GM23248 (cell line): ENCODE results near the gene TACR1. TPM values are rescaled to one million over a fixed set of nuclear protein-coding genes. Genes with fewer than 3 reads are reported as not detected.

Experiments
- DNase-seq: peaks from one replicate; pipeline ENCODE4 v3.0.0-alpha.2; 2015
- H2AFZ ChIP-seq: fragments of 200-600 bp; sonication (generic); 2 replicates; pipeline ENCODE4 v1.6.1; 2016; ENCODE audit warnings: antibody characterized with exemption
- H3F3A ChIP-seq: fragments of 200-600 bp; sonication (generic); 2 replicates; pipeline ENCODE4 v1.6.1; 2016; ENCODE audit warnings: mild to moderate bottlenecking, antibody characterized with exemption, mixed run types; ENCODE audit not compliant: insufficient read depth
- H3K27ac ChIP-seq: fragments of 200-600 bp; sonication (generic); 2 replicates; pipeline ENCODE4 v1.5.1; 2016; ENCODE audit warnings: mild to moderate bottlenecking
- H3K27me3 ChIP-seq: fragments of 200-600 bp; sonication (generic); replicated peaks from 2 replicates; pipeline ENCODE4 v1.6.1; 2016; ENCODE audit warnings: mild to moderate bottlenecking; ENCODE audit not compliant: insufficient read depth
- H3K36me3 ChIP-seq: fragments of 200-600 bp; sonication (generic); 2 replicates; pipeline ENCODE4 v1.6.1; 2016; ENCODE audit warnings: low read depth, mild to moderate bottlenecking
- H3K4me1 ChIP-seq: fragments of 200-600 bp; sonication (generic); 2 replicates; pipeline ENCODE4 v1.6.1; 2016; ENCODE audit warnings: mild to moderate bottlenecking; ENCODE audit not compliant: insufficient read depth
- H3K4me2 ChIP-seq: fragments of 200-600 bp; sonication (generic); one replicate; pipeline ENCODE4 v1.6.1; 2016; ENCODE audit warnings: mild to moderate bottlenecking; ENCODE audit not compliant: unreplicated experiment
- H3K4me3 ChIP-seq: fragments of 200-600 bp; sonication (generic); 2 replicates; pipeline ENCODE4 v1.5.1; 2016; ENCODE audit warnings: mild to moderate bottlenecking
- H3K79me2 ChIP-seq: fragments of 200-600 bp; sonication (generic); 2 replicates; pipeline ENCODE4 v1.6.1; 2016; ENCODE audit warnings: mild to moderate bottlenecking; ENCODE audit not compliant: insufficient read depth
- H3K9ac ChIP-seq: fragments of 200-600 bp; sonication (generic); 2 replicates; pipeline ENCODE4 v1.6.1; 2016; ENCODE audit warnings: mild to moderate bottlenecking
- H3K9me2 ChIP-seq: fragments of 200-600 bp; sonication (generic); 2 replicates; pipeline ENCODE4 v1.6.1; 2016; ENCODE audit warnings: mixed run types, mild to moderate bottlenecking, moderate library complexity; ENCODE audit not compliant: insufficient read depth
- H3K9me3 ChIP-seq: fragments of 200-600 bp; sonication (generic); one replicate; pipeline ENCODE4 v1.6.1; 2017; ENCODE audit warnings: low read depth
- H4K20me1 ChIP-seq: fragments of 200-600 bp; sonication (generic); 2 replicates; pipeline ENCODE4 v1.6.0; 2016; ENCODE audit not compliant: insufficient read depth
- EZH2 ChIP-seq: fragments of 200-600 bp; sonication (generic); IDR thresholded peaks from 2 replicates; pipeline ENCODE4 v1.6.1; 2018; ENCODE audit warnings: antibody characterized with exemption, mild to moderate bottlenecking; ENCODE audit not compliant: insufficient read depth, poor library complexity, severe bottlenecking
- EZH2phosphoT487 ChIP-seq: fragments of 200-600 bp; sonication (generic); IDR thresholded peaks from 2 replicates; pipeline ENCODE4 v1.6.1; 2018; ENCODE audit warnings: antibody characterized with exemption, moderate library complexity, mild to moderate bottlenecking, low read depth; ENCODE audit not compliant: insufficient read depth
- WGBS, 2 experiments: methylation state at CpG; one replicate each; pipeline ENCODE4 v1.1.6; 2015 to 2017; ENCODE audit warnings: low lambda C conversion rate in 2 of 2, low coverage in 1 of 2; ENCODE audit errors: missing lambda C conversion rate in 2 of 2; 5-methylcytosine and 5-hydroxymethylcytosine counted together
- in situ Hi-C: fragments of 300-500 bp; cut with MboI; formaldehyde crosslinking; loops from 2 replicates; pipeline ENCODE4 v1.15.0; 2020
- polyA plus RNA-seq: library from polyadenylated mRNA; unstranded; fragments of >200 nt; fragmentation: Nextera tagmentation; extraction: Ambion mirVana; gene quantifications from 2 replicates; pipeline ENCODE4 v1.2.1, GENCODE V29; 2016
- total RNA-seq: library from RNA; depleted of rRNA; stranded (reverse); fragments of >200 nt; shearing (Covaris generic); gene quantifications from 2 replicates; pipeline ENCODE4 v1.2.3, GENCODE V29; 2014

The TACR1 gene
- total and polyA plus RNA-seq, 2 experiments from 2014 or later: 0.11 to 0.65 TPM

GRCh38 chr2:75012080-75012479 is 187.2 kb downstream of the TACR1 start:
- TF ChIP-seq EZH2phosphoT487 (no peak), EZH2 (no peak)
- no peak for DNase-seq
- Histone ChIP-seq H4K20me1 (no peaks in the 10 kb centered on the region), H3K9me2 (no peaks in the 10 kb centered on the region), H3K36me3 (no peaks in the 10 kb centered on the region), H3K4me3 (no peak overlapping the region), H3K9me3 (no peaks in the 10 kb centered on the region), H2AFZ (no peak overlapping the region), H3K9ac (no peak overlapping the region), H3K4me1 (no peaks in the 10 kb centered on the region), H3K27ac (no peak overlapping the region), H3K27me3 (no peaks in the 10 kb centered on the region), H3K79me2 (no peaks in the 10 kb centered on the region), H3K4me2 (no peak overlapping the region), H3F3A (no peaks in the 10 kb centered on the region)
- in situ Hi-C loops: no loop called here
- WGBS, 2 experiments: 86 to 88% methylated on average over 8 of the region's 8 CpGs

GRCh38 chr2:75010571-75010970 is 188.7 kb downstream of the TACR1 start:
- H3K9me3 ChIP-seq: no peaks in the 10 kb centered on the region
- no peak overlapping the region for H3K4me2 ChIP-seq
- no peak overlapping the region for H2AFZ ChIP-seq
- no peaks in the 10 kb centered on the region for H3F3A ChIP-seq
- H3K9me2 ChIP-seq: no peaks in the 10 kb centered on the region
- H3K27ac ChIP-seq: no peak overlapping the region
- no peaks in the 10 kb centered on the region for H3K27me3 ChIP-seq
- TF ChIP-seq EZH2phosphoT487: no peak
- no peak for TF ChIP-seq EZH2
- no peak overlapping the region for H3K4me3 ChIP-seq
- 100% methylated on average over 1 of the region's 1 CpG for WGBS, 2 experiments
- in situ Hi-C loops: no loop called here
- no peak for DNase-seq
- no peaks in the 10 kb centered on the region for H3K36me3 ChIP-seq
- H3K79me2 ChIP-seq: no peaks in the 10 kb centered on the region
- no peak overlapping the region for H3K9ac ChIP-seq
- no peaks in the 10 kb centered on the region for H4K20me1 ChIP-seq
- H3K4me1 ChIP-seq: no peaks in the 10 kb centered on the region

DNA sequence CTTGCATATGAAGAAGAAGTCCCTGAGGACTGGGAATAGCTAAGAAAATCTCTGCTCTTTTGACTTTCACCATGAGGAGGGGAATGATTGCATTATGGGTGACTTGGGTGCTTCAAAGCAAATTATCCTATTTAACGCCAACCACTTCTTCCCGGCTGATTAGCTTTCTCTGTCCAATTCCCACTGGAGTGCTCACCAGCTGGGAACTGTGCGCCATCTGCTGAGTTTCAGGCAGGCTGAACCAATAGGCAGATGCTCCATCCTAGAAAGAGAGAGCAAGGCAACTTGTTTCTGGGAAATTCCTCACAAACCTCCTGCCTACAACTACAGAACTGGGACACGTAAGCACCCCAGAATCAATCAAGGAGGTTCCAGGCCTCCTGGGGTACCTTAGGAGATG is 191.5 kb downstream of the TACR1 start:
- Histone ChIP-seq H3F3A (no peaks in the 10 kb centered on the region), H3K27ac (no peak overlapping the region), H4K20me1 (no peaks in the 10 kb centered on the region), H3K4me2 (no peak overlapping the region), H3K27me3 (no peaks in the 10 kb centered on the region), H3K9me2 (no peaks in the 10 kb centered on the region), H3K36me3 (no peaks in the 10 kb centered on the region), H3K4me1 (no peaks in the 10 kb centered on the region), H2AFZ (no peak overlapping the region), H3K4me3 (no peak overlapping the region), H3K9ac (no peak overlapping the region), H3K79me2 (no peaks in the 10 kb centered on the region), H3K9me3 (no peaks in the 10 kb centered on the region)
- no peak for DNase-seq
- WGBS, 2 experiments: 53 to 58% methylated on average over 4 of the region's 4 CpGs
- in situ Hi-C loops: no loop called here
- TF ChIP-seq EZH2 (no peak), EZH2phosphoT487 (no peak)

DNA sequence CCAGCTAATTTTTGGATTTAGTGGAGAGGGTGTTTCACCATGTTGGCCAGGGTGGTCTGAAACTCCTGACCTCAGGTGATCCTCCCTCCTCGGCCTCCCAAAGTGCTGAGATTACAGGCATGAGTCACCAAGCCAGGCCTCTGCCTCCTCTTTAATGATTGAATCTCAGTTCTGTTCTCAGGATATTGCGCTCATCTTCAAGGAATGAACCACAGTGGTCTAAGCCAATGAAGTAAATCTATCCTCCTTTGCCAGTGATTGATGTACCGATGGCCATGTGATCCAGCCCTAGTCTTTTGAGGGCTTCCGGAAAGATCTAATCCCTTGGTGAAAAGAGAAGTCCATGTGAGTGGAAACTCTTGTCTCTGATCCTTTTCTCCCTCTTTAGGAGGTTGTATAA is 192.3 kb downstream of the TACR1 start:
- Histone ChIP-seq H3K36me3 (no peaks in the 10 kb centered on the region), H3K9ac (no peak overlapping the region), H3K9me3 (no peaks in the 10 kb centered on the region), H3K79me2 (no peaks in the 10 kb centered on the region), H3K4me3 (no peak overlapping the region), H3K27ac (no peak overlapping the region), H3K9me2 (no peaks in the 10 kb centered on the region), H2AFZ (no peak overlapping the region), H3K27me3 (no peaks in the 10 kb centered on the region), H4K20me1 (no peaks in the 10 kb centered on the region), H3F3A (no peaks in the 10 kb centered on the region), H3K4me2 (no peak overlapping the region), H3K4me1 (peaks cover 3% of the 10 kb centered on the region; the same call in 1 of the 2 replicates)
- DNase-seq: no peak
- in situ Hi-C loops: no loop called here
- no peak for TF ChIP-seq EZH2phosphoT487
- TF ChIP-seq EZH2: no peak
- WGBS, 2 experiments: 79 to 85% methylated on average over 4 of the region's 4 CpGs

DNA sequence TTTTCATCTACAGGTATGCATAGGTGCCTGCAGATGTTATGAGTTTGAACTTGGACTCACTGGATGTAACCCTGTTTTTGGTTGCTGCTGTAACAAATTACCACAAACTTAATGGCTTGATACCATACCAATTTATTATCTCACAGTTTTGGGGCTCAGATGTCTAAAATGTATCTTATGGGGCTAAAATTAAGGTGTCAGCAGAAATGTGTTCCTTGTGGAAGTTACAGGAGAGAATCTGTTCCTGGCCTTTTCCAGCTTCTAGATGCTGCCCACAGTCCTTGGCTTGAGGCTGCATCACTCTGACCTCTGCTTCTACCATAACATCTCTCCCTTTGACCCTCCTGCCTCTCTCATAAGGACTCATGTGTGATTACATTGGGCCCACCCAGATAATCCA is 193.3 kb downstream of the TACR1 start:
- no peaks in the 10 kb centered on the region for H3K36me3 ChIP-seq
- no peak overlapping the region for H3K4me3 ChIP-seq
- no peaks in the 10 kb centered on the region for H3K9me2 ChIP-seq
- in situ Hi-C loops: no loop called here
- no peak overlapping the region for H2AFZ ChIP-seq
- H3K27ac ChIP-seq: no peak overlapping the region
- no peaks in the 10 kb centered on the region for H3K9me3 ChIP-seq
- H3F3A ChIP-seq: no peaks in the 10 kb centered on the region
- TF ChIP-seq EZH2: no peak
- no peak for TF ChIP-seq EZH2phosphoT487
- H3K4me1 ChIP-seq: peaks cover 4% of the 10 kb centered on the region; the same call in 1 of the 2 replicates
- H3K79me2 ChIP-seq: no peaks in the 10 kb centered on the region
- no peaks in the 10 kb centered on the region for H3K27me3 ChIP-seq
- no peak for DNase-seq
- H3K9ac ChIP-seq: no peak overlapping the region
- H4K20me1 ChIP-seq: no peaks in the 10 kb centered on the region
- no peak overlapping the region for H3K4me2 ChIP-seq
